GM12864 (cell line): ENCODE results near the gene PRELID1.

Experiments
- DNase-seq: peaks from one replicate; pipeline ENCODE4 v3.0.0-alpha.2; 2011; ENCODE audit warnings: low read depth
- H3K4me3 ChIP-seq: 2 replicates; pipeline ENCODE4 v1.5.1; 2011; ENCODE audit warnings: mild to moderate bottlenecking, low read depth, low read length, control low read depth
- CTCF ChIP-seq: IDR thresholded peaks from 2 replicates; pipeline ENCODE4 v1.5.1; 2011; ENCODE audit warnings: low read depth, mild to moderate bottlenecking, moderate library complexity, low read length, control low read depth, inconsistent platforms; ENCODE audit errors: missing control alignments

PRELID1 gene

DNA sequence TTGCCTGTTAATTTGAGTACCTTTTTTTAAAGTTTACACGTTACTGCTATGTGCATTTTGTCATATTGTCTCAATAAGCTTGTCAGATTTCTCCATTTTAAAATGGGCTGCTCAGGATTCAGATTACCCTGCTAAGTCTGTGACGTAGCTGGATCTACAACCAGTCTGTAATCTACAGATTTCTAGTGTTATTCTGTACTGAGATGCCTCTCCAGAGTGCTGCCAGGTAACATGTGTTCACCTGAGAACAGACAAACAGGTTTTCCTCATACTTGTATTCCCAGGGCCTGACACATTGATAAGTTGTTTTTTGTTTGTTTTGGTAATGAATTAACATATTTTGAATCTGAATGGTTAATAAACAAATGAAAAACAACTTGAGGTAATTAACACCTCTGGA lies 15.4 kb upstream of the PRELID1 start:
- no peak for TF ChIP-seq CTCF
- no peak overlapping the region for H3K4me3 ChIP-seq
- DNase-seq = no peak

DNA sequence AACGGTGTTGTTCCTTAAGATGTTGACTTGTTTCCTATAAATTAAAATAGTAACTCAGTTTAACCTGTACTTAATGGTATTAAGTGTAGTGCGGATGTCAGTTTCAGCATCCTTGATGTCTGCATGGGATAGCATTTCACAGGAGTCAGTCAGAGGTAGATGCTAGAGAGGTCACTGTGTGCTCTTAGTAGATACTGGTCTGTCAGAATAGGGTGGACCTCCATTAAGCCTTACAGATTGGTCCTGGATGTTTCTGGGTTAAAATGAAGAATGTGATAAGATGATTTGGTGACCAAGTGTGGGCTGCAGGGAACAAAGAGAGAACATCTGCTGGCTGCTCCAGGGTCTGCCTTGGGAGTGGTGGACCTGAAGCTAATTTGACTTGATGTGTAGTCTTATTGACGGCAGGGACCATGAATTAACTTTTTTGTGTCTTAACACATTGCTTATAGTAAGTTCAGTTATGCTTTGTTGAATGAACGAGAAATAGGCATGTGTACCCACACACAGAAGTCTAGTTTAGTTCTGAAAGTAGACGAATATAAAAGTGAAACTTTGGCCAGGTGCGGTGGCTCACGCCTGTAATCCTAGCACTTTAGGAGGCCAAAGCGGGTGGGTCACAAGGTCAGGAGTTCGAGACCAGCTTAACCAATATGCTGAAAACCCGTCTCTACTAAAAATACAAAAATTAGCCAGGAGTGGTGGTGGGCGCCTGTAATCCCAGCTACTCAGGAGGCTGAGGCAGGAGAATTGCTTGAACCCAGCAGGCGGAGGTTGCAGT lies 12.6 kb upstream of the PRELID1 start:
- TF ChIP-seq CTCF = no peak
- no peak overlapping the region for H3K4me3 ChIP-seq

GRCh38 chr5:177291735-177292134 lies 11.9 kb upstream of the PRELID1 start:
- H3K4me3 ChIP-seq = no peak overlapping the region
- no peak for DNase-seq
- TF ChIP-seq CTCF = no peak

More for the DNA sequence above, 12.6 kb upstream of the PRELID1 start:
- DNase-seq = no peak

DNA sequence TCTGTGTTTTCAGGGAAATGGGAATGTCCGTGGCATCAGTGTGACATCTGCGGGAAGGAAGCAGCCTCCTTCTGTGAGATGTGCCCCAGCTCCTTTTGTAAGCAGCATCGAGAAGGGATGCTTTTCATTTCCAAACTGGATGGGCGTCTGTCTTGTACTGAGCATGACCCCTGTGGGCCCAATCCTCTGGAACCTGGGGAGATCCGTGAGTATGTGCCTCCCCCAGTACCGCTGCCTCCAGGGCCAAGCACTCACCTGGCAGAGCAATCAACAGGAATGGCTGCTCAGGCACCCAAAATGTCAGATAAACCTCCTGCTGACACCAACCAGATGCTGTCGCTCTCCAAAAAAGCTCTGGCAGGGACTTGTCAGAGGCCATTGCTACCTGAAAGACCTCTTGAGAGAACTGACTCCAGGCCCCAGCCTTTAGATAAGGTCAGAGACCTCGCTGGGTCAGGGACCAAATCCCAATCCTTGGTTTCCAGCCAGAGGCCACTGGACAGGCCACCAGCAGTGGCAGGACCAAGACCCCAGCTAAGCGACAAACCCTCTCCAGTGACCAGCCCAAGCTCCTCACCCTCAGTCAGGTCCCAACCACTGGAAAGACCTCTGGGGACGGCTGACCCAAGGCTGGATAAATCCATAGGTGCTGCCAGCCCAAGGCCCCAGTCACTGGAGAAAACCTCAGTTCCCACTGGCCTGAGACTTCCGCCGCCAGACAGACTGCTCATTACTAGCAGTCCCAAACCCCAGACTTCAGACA lies 9.6 kb upstream of the PRELID1 start:
- no peak for DNase-seq
- TF ChIP-seq CTCF = no peak
- H3K4me3 ChIP-seq = no peak overlapping the region

DNA sequence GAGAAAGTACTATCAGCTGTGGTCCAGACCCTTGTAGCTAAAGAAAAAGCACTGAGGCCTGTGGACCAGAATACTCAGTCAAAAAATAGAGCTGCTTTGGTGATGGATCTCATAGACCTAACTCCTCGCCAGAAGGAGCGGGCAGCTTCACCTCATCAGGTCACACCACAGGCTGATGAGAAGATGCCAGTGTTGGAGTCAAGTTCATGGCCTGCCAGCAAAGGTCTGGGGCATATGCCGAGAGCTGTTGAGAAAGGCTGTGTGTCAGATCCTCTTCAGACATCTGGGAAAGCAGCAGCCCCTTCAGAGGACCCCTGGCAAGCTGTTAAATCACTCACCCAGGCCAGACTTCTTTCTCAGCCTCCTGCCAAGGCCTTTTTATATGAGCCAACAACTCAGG lies 9.0 kb upstream of the PRELID1 start:
- DNase-seq = no peak
- TF ChIP-seq CTCF = no peak
- no peak overlapping the region for H3K4me3 ChIP-seq

- no peak for DNase-seq
- TF ChIP-seq CTCF = no peak
- H3K4me3 ChIP-seq = no peak overlapping the region
Measured at GRCh38 chr5:177295924-177296323, 7.7 kb upstream of the PRELID1 start.
